Measurements from ENCODE around the gene EIF4E1B. TPM values are rescaled to one million over a fixed set of nuclear protein-coding genes. Genes with fewer than 3 reads are reported as not detected.
A peak's percentile ranks its signal among the peaks of the same experiment; 100 is the strongest.

EIF4E1B gene
- total and polyA plus RNA-seq, 3 experiments from 2014 or later = not detected

GRCh38 chr5:176625512-176625911 lies 5.0 kb upstream of the EIF4E1B start:
- H3K9me3 ChIP-seq (ENCODE audit: low read length) = no peaks in the 10 kb centered on the region
- H3K36me3 ChIP-seq (ENCODE audit: insufficient read depth, low read length) = no peaks in the 10 kb centered on the region
- peaks cover 1% of the 10 kb centered on the region for H3K4me1 ChIP-seq (ENCODE audit: insufficient read depth, low read length)
- Mint-ChIP-seq H3K9me3 (no peaks in the 10 kb centered on the region), H3K4me3 (no peak overlapping the region), H3K27ac (no peak overlapping the region), H3K27me3 (peaks cover 23 to 61% of the 10 kb centered on the region in 2 donors), H3K4me1 (peaks cover 5 to 20% (median 10%) of the 10 kb centered on the region in 3 donors), H3K36me3 (peaks cover 0 to 2% (median 0%) of the 10 kb centered on the region in 3 donors)
- H3K27me3 ChIP-seq (ENCODE audit: insufficient read depth, low read length, poor library complexity, severe bottlenecking) = peaks cover 35% of the 10 kb centered on the region
- DNase-seq = no peak
- H3K4me3 ChIP-seq (ENCODE audit: low read length) = no peak overlapping the region
- ChIA-PET CTCF (interaction anchor here (1.4 kb wide), 1 partner anchor 35 kb away, joined by 4 read pairs; no protein-coding TSS in a partner anchor), POLR2A (no interaction called here)
- H3K27ac ChIP-seq (ENCODE audit: low read depth, low read length) = no peak overlapping the region

GRCh38 chr5:176625966-176626875 lies 4.3 kb upstream of the EIF4E1B start:
- peaks cover 25 to 62% of the 10 kb centered on the region in 2 donors for H3K27me3 Mint-ChIP-seq
- H3K4me3 Mint-ChIP-seq = peak overlapping the region in 1 of 7 donors; percentile 37
- peaks cover 7 to 23% (median 14%) of the 10 kb centered on the region in 3 donors for H3K4me1 Mint-ChIP-seq
- ChIA-PET POLR2A (no interaction called here), CTCF (interaction anchor here (1.4 kb wide), 1 partner anchor 35 kb away, joined by 4 read pairs; no protein-coding TSS in a partner anchor)
- no peak overlapping the region for H3K27ac Mint-ChIP-seq
- Histone ChIP-seq H3K9me3 (ENCODE audit: low read length) (no peaks in the 10 kb centered on the region), H3K36me3 (ENCODE audit: insufficient read depth, low read length) (no peaks in the 10 kb centered on the region), H3K4me3 (ENCODE audit: low read length) (no peak overlapping the region), H3K27ac (ENCODE audit: low read depth, low read length) (no peak overlapping the region), H3K27me3 (ENCODE audit: insufficient read depth, low read length, poor library complexity, severe bottlenecking) (peaks cover 36% of the 10 kb centered on the region), H3K4me1 (ENCODE audit: insufficient read depth, low read length) (peaks cover 6% of the 10 kb centered on the region)
- peaks cover 0 to 2% (median 0%) of the 10 kb centered on the region in 3 donors for H3K36me3 Mint-ChIP-seq
- DNase-seq = no peak
- H3K9me3 Mint-ChIP-seq = no peaks in the 10 kb centered on the region

- Mint-ChIP-seq H3K4me3 (peak overlapping the region in 1 of 7 donors; percentile 37), H3K27ac (no peak overlapping the region), H3K27me3 (peaks cover 28 to 63% of the 10 kb centered on the region in 2 donors), H3K36me3 (peaks cover 0 to 2% (median 0%) of the 10 kb centered on the region in 3 donors), H3K4me1 (peaks cover 7 to 23% (median 14%) of the 10 kb centered on the region in 3 donors), H3K9me3 (no peaks in the 10 kb centered on the region)
- POLR2A ChIA-PET = no interaction called here
- Histone ChIP-seq H3K4me1 (ENCODE audit: insufficient read depth, low read length) (peaks cover 6% of the 10 kb centered on the region), H3K27me3 (ENCODE audit: insufficient read depth, low read length, poor library complexity, severe bottlenecking) (peaks cover 38% of the 10 kb centered on the region), H3K36me3 (ENCODE audit: insufficient read depth, low read length) (no peaks in the 10 kb centered on the region), H3K4me3 (ENCODE audit: low read length) (no peak overlapping the region), H3K9me3 (ENCODE audit: low read length) (no peaks in the 10 kb centered on the region), H3K27ac (ENCODE audit: low read depth, low read length) (no peak overlapping the region)
- DNase-seq = no peak
- CTCF ChIA-PET = no interaction called here
Observed at GRCh38 chr5:176626876-176627236, 3.6 kb upstream of the EIF4E1B start.

GRCh38 chr5:176627582-176627981 lies 2.9 kb upstream of the EIF4E1B start:
- no peaks in the 10 kb centered on the region for H3K9me3 Mint-ChIP-seq
- H3K9me3 ChIP-seq (ENCODE audit: low read length) = no peaks in the 10 kb centered on the region
- H3K4me3 ChIP-seq (ENCODE audit: low read length) = no peak overlapping the region
- no peak for DNase-seq
- CTCF ChIA-PET = no interaction called here
- peaks cover 35% of the 10 kb centered on the region for H3K27me3 ChIP-seq (ENCODE audit: insufficient read depth, low read length, poor library complexity, severe bottlenecking)
- peaks cover 6% of the 10 kb centered on the region for H3K4me1 ChIP-seq (ENCODE audit: insufficient read depth, low read length)
- H3K27ac ChIP-seq (ENCODE audit: low read depth, low read length) = no peak overlapping the region
- peaks cover 0 to 2% (median 0%) of the 10 kb centered on the region in 3 donors for H3K36me3 Mint-ChIP-seq
- H3K27me3 Mint-ChIP-seq = peaks cover 25 to 63% of the 10 kb centered on the region in 2 donors
- no peaks in the 10 kb centered on the region for H3K36me3 ChIP-seq (ENCODE audit: insufficient read depth, low read length)
- H3K4me1 Mint-ChIP-seq = peaks cover 7 to 23% (median 14%) of the 10 kb centered on the region in 3 donors
- POLR2A ChIA-PET = no interaction called here
- H3K4me3 Mint-ChIP-seq = peak overlapping the region in 2 of 7 donors; percentile 19 to 83
- H3K27ac Mint-ChIP-seq = peak overlapping the region in 2 of 8 donors; percentile 8 to 52

DNA sequence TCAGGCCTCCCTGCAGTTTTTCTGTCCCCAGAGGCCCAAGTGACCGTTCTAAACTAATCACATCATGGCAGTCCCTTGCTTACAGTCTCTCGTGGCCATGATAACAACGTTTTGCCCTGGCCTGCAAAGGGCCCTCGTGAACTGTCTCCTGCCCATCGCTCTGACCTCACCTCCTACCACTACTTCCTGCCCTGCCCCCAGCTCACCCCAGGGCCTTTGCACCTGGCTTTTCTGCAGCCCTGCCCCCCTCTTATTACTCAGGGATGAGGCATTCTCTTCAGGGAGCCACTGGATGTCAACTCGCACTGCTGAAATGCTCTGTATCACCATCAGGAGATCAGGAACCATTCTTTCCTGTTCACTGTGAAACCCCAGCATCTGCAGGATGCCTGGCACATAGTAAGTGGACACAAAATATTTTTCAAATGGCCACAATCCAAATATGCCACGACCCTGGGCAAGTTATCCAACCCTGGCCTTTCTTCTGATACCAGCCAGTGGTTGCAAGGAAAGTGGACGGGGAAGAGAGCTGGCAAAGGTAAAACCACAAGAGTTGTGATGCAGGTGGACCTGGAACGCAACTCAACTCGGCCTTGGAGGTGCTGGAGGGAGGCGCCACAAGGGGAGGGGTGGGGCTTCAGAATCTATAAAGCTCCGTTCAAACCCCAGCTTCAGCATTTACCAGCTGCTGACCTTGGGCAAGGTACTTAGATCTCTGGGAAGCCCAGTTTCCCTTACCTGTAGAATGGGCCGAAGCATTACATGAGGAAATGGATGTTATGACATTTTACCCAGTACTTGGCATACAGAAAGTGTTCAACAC lies 1.9 kb upstream of the EIF4E1B start:
- Mint-ChIP-seq H3K4me1 (peaks cover 7 to 23% (median 14%) of the 10 kb centered on the region in 3 donors), H3K9me3 (no peaks in the 10 kb centered on the region), H3K27me3 (peaks cover 30 to 71% of the 10 kb centered on the region in 2 donors), H3K27ac (peak overlapping the region in 1 of 8 donors; percentile 61), H3K4me3 (peak overlapping the region in 6 of 7 donors; percentile 11 to 64 (median 30)), H3K36me3 (peaks cover 0 to 2% (median 0%) of the 10 kb centered on the region in 3 donors)
- Histone ChIP-seq H3K27ac (ENCODE audit: low read depth, low read length) (no peak overlapping the region), H3K36me3 (ENCODE audit: insufficient read depth, low read length) (no peaks in the 10 kb centered on the region), H3K4me1 (ENCODE audit: insufficient read depth, low read length) (peaks cover 6% of the 10 kb centered on the region), H3K4me3 (ENCODE audit: low read length) (no peak overlapping the region), H3K27me3 (ENCODE audit: insufficient read depth, low read length, poor library complexity, severe bottlenecking) (peaks cover 35% of the 10 kb centered on the region), H3K9me3 (ENCODE audit: low read length) (no peaks in the 10 kb centered on the region)
- ChIA-PET POLR2A (no interaction called here), CTCF (interaction anchor here (2.3 kb wide), 1 partner anchor 32 kb away, joined by 10 read pairs; no protein-coding TSS in a partner anchor)
- no peak for DNase-seq

DNA sequence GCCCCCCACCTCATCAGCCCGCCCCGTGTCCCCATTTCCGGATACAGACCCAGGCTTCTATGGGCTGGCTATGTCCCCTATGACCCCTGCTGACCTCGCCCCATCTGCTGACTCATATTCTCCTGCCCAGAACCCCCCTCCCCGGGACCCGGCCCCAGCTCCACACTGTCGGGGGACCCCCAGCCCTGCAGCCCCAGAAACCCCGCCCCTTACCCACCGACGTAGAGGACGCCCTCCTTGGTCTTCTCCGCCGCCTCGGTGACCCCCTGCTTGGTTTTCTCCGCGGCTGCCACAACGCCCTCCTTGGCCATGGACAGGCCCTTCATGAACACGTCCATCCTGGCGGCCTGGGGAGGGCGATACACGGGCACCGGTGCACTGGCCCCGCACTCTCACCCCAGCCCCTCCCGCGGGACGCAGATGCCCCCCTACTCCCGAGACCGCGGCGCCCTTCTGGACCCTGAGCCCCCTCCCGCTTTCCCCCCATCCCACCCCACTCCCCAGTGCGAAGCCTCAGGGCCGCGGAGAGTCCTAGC lies 1.1 kb upstream of the EIF4E1B start:
- ChIA-PET CTCF (interaction anchor here (1.6 to 2.3 kb wide), 3 partner anchors 8 to 32 kb away, joined by 7 to 10 read pairs (median 9); partner anchors contain the start of gene TSPAN17), POLR2A (no interaction called here)
- H3K4me1 Mint-ChIP-seq = peaks cover 7 to 23% (median 14%) of the 10 kb centered on the region in 3 donors
- no peaks in the 10 kb centered on the region for H3K9me3 Mint-ChIP-seq
- H3K27ac ChIP-seq (ENCODE audit: low read depth, low read length) = no peak overlapping the region
- H3K4me3 ChIP-seq (ENCODE audit: low read length) = no peak overlapping the region
- H3K4me3 Mint-ChIP-seq = peak overlapping the region in 6 of 7 donors; percentile 14 to 64 (median 39)
- H3K27ac Mint-ChIP-seq = peak overlapping the region in 1 of 8 donors; percentile 61
- H3K36me3 Mint-ChIP-seq = peaks cover 0 to 2% (median 0%) of the 10 kb centered on the region in 3 donors
- peaks cover 37 to 72% of the 10 kb centered on the region in 2 donors for H3K27me3 Mint-ChIP-seq
- DNase-seq = no peak
- no peaks in the 10 kb centered on the region for H3K9me3 ChIP-seq (ENCODE audit: low read length)
- no peaks in the 10 kb centered on the region for H3K36me3 ChIP-seq (ENCODE audit: insufficient read depth, low read length)
- H3K4me1 ChIP-seq (ENCODE audit: insufficient read depth, low read length) = peaks cover 6% of the 10 kb centered on the region
- peaks cover 41% of the 10 kb centered on the region for H3K27me3 ChIP-seq (ENCODE audit: insufficient read depth, low read length, poor library complexity, severe bottlenecking)

DNA sequence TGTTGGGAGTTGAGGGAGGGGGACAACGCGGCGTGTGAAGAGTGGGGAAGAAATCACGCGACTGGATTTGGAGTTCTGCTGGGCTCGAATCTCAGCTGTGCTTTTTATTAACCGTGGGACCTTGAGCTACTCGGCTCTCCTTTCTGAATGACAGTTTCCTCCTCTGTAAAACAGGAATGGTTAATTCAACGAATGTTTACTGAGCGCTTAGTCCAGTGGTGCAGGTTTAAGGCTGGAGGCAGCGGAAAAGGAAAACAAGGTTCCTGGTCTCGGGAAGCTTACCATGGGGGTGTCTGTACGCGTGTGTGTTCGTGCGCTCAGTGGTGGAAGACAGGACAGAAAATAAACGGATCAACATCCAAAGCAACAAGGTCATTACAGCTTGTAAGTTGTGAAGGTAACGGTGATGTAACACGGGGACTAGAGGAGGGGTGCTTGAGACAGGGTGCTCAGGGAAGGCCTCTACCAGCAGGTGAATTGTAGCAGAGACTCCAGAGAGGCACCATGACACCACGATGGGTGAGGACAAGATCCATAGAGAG lies 277 bp downstream of the EIF4E1B start:
- Histone ChIP-seq H3K27ac (ENCODE audit: low read depth, low read length) (no peak overlapping the region), H3K9me3 (ENCODE audit: low read length) (no peaks in the 10 kb centered on the region), H3K4me1 (ENCODE audit: insufficient read depth, low read length) (peaks cover 6% of the 10 kb centered on the region), H3K36me3 (ENCODE audit: insufficient read depth, low read length) (no peaks in the 10 kb centered on the region), H3K27me3 (ENCODE audit: insufficient read depth, low read length, poor library complexity, severe bottlenecking) (peaks cover 49% of the 10 kb centered on the region), H3K4me3 (ENCODE audit: low read length) (peak overlapping the region; percentile 17)
- ChIA-PET POLR2A (no interaction called here), CTCF (interaction anchor here (1.3 to 2.3 kb wide), 4 partner anchors 9 to 30 kb away, joined by 4 to 10 read pairs (median 8); partner anchors contain the start of gene TSPAN17)
- H3K4me1 Mint-ChIP-seq = peaks cover 7 to 23% (median 14%) of the 10 kb centered on the region in 3 donors
- no peak for DNase-seq
- H3K27me3 Mint-ChIP-seq = peaks cover 48 to 78% of the 10 kb centered on the region in 2 donors
- peak overlapping the region in 1 of 8 donors; percentile 69 for H3K27ac Mint-ChIP-seq
- H3K9me3 Mint-ChIP-seq = peaks cover 0 to 3% (median 0%) of the 10 kb centered on the region in 5 donors
- peak overlapping the region; percentile 62 to 86 (median 71) for H3K4me3 Mint-ChIP-seq
- peaks cover 0 to 2% (median 0%) of the 10 kb centered on the region in 3 donors for H3K36me3 Mint-ChIP-seq

All from CD8-positive, alpha-beta memory T cell (primary cell).